PFSK-1 (cell line): ENCODE data around the gene TOX3.

Experiments used
- POLR2AphosphoS5 ChIP-seq: IDR thresholded peaks from 2 replicates; pipeline ENCODE4 v1.6.1; 2012; ENCODE audit warnings: low read depth, mild to moderate bottlenecking, control low read depth, low read length, moderate library complexity
- SIN3A ChIP-seq: IDR thresholded peaks from 2 replicates; pipeline ENCODE4 v1.6.1; 2012; ENCODE audit warnings: mild to moderate bottlenecking, low read length, moderate library complexity, borderline replicate concordance; ENCODE audit not compliant: insufficient read depth
- TAF1 ChIP-seq: IDR thresholded peaks from 2 replicates; pipeline ENCODE4 v1.6.1; 2012; ENCODE audit warnings: low read length, control low read depth, borderline replicate concordance; ENCODE audit not compliant: insufficient read depth
- TF ChIP-seq, protein P1 (sequence below), 2 experiments: IDR thresholded peaks; 2 replicates each; pipeline versions ENCODE4 v1.6.1 to v1.8.0; 2011 to 2012; ENCODE audit warnings: low read depth in 2 of 2, low read length in 2 of 2, control low read depth in 1 of 2, inconsistent platforms in 1 of 2, mild to moderate bottlenecking in 1 of 2, moderate library complexity in 1 of 2; ENCODE audit not compliant: insufficient read depth in 1 of 2

DNA sequence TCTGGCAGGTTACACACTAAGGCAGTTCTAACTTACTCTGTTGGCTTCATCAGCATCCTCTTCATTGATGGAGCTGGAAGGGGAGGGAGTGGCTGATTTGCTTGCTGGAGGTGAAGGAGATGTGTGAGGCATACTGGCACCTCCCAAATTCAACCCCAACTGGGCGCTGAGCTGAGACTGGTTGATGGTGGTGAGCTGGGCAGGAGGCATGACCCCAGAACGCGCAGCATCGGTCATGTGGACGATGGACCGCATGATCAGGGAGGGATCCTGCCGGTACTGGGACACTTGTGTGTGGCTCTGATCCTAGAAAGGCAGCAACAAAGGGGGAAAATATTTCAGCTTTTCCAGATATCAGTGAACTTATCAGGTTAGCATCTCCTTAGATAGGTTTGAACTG lies 96.7 kb downstream of the TOX3 start:
- TF ChIP-seq SIN3A (no peak), POLR2AphosphoS5 (no peak), TAF1 (no peak)
- TF ChIP-seq, protein P1, sequence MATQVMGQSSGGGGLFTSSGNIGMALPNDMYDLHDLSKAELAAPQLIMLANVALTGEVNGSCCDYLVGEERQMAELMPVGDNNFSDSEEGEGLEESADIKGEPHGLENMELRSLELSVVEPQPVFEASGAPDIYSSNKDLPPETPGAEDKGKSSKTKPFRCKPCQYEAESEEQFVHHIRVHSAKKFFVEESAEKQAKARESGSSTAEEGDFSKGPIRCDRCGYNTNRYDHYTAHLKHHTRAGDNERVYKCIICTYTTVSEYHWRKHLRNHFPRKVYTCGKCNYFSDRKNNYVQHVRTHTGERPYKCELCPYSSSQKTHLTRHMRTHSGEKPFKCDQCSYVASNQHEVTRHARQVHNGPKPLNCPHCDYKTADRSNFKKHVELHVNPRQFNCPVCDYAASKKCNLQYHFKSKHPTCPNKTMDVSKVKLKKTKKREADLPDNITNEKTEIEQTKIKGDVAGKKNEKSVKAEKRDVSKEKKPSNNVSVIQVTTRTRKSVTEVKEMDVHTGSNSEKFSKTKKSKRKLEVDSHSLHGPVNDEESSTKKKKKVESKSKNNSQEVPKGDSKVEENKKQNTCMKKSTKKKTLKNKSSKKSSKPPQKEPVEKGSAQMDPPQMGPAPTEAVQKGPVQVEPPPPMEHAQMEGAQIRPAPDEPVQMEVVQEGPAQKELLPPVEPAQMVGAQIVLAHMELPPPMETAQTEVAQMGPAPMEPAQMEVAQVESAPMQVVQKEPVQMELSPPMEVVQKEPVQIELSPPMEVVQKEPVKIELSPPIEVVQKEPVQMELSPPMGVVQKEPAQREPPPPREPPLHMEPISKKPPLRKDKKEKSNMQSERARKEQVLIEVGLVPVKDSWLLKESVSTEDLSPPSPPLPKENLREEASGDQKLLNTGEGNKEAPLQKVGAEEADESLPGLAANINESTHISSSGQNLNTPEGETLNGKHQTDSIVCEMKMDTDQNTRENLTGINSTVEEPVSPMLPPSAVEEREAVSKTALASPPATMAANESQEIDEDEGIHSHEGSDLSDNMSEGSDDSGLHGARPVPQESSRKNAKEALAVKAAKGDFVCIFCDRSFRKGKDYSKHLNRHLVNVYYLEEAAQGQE (IDR thresholded peaks at IDR 0.05; ENCODE audit: insufficient read depth in 1 of 2, low read depth in 2 of 2, low read length in 2 of 2): no peak
